PFSK-1 (cell line): Measurements from ENCODE around the gene NOVA2.

Experiments used
- FOXP2 ChIP-seq: optimal IDR thresholded peaks from 2 replicates; pipeline ENCODE3; 2011; ENCODE audit warnings: borderline replicate concordance, control low read depth, inconsistent platforms; ENCODE audit not compliant: insufficient read depth; ENCODE audit errors: extremely low read length, extremely low read depth
- POLR2AphosphoS5 ChIP-seq: IDR thresholded peaks from 2 replicates; pipeline ENCODE4 v1.6.1; 2012; ENCODE audit warnings: low read depth, mild to moderate bottlenecking, control low read depth, low read length, moderate library complexity
- REST ChIP-seq, 2 experiments: IDR thresholded peaks; 2 replicates each; pipeline versions ENCODE4 v1.6.1 to v1.8.0; 2011 to 2012; ENCODE audit warnings: low read depth in 2 of 2, low read length in 2 of 2, control low read depth in 1 of 2, inconsistent platforms in 1 of 2, mild to moderate bottlenecking in 1 of 2, moderate library complexity in 1 of 2; ENCODE audit not compliant: insufficient read depth in 1 of 2
- SIN3A ChIP-seq: IDR thresholded peaks from 2 replicates; pipeline ENCODE4 v1.6.1; 2012; ENCODE audit warnings: mild to moderate bottlenecking, low read length, moderate library complexity, borderline replicate concordance; ENCODE audit not compliant: insufficient read depth
- TAF1 ChIP-seq: IDR thresholded peaks from 2 replicates; pipeline ENCODE4 v1.6.1; 2012; ENCODE audit warnings: low read length, control low read depth, borderline replicate concordance; ENCODE audit not compliant: insufficient read depth

- no peak for TF ChIP-seq REST (IDR thresholded peaks at IDR 0.05; ENCODE audit: insufficient read depth in 1 of 2, low read depth in 2 of 2, low read length in 2 of 2)
- no peak for TF ChIP-seq POLR2AphosphoS5
- no peak for TF ChIP-seq SIN3A
- no peak for TF ChIP-seq TAF1
- no peak for TF ChIP-seq FOXP2
Measured at GRCh38 chr19:45887200-45887710, 86.4 kb downstream of the NOVA2 start.
